Astrocyte of the cerebellum (primary cell): ENCODE measurements around the gene KLK15.

Experiments used
- DNase-seq: peaks from one replicate; pipeline ENCODE4 v3.0.0-alpha.2; 2011; ENCODE audit warnings: low read depth
- H3K4me3 ChIP-seq: 2 replicates; pipeline ENCODE4 v1.5.1; 2011; ENCODE audit warnings: mild to moderate bottlenecking, low read depth, low read length, moderate library complexity
- CTCF ChIP-seq: IDR thresholded peaks from 2 replicates; pipeline ENCODE4 v1.5.1; 2012; ENCODE audit warnings: low read length, low read depth, moderate library complexity, mild to moderate bottlenecking; ENCODE audit errors: missing control alignments
- in situ Hi-C: cut with HindIII; loops from 2 replicates; pipeline ENCODE4 v1.10.0; 2017; ENCODE audit warnings: low sequenced_read_pairs

Gene KLK15

GRCh38 chr19:50777261-50777660 lies 56.1 kb downstream of the KLK15 start:
- in situ Hi-C loops = no loop called here
- no peak for DNase-seq
- no peak overlapping the region for H3K4me3 ChIP-seq
- TF ChIP-seq CTCF = no peak

- in situ Hi-C loops = no loop called here
- no peak overlapping the region for H3K4me3 ChIP-seq
- DNase-seq = no peak
- no peak for TF ChIP-seq CTCF
Observed at GRCh38 chr19:50776131-50776530, 57.2 kb downstream of the KLK15 start.
